Spleen (tissue), 7 donors: ENCODE measurements around the gene FILIP1.

Experiments used
- CTCF ChIP-seq, 11 experiments: fragments of 200-600 bp in 7 of 11; fragments of 450-650 bp in 4 of 11; sonication (generic) in 4 of 11; IDR thresholded peaks in 8 of 11; conservative IDR thresholded peaks in 3 of 11; 1 replicate in 7 of 11; 2 replicates in 4 of 11; pipeline versions ENCODE4 v1.4.0 to v1.8.0; 2016 to 2021; ENCODE audit warnings: antibody characterized with exemption in 11 of 11, inconsistent platforms in 4 of 11, mild to moderate bottlenecking in 1 of 11
- POLR2A ChIP-seq, 3 donors: fragments of 450-650 bp; IDR thresholded peaks; one replicate each; pipeline ENCODE4 v1.5.1; 2017; ENCODE audit warnings: antibody characterized with exemption in 3 of 3, mild to moderate bottlenecking in 1 of 3
- donor health status: DM: no; HTN: no; CAD: no; lungs with moderate emphysema.
- donor health status: DM: no; HTN: no; CAD: no.
- donor health status: DM: no; HTN: no; CAD: no.

GRCh38 chr6:75543311-75543710 lies 49.7 kb upstream of the FILIP1 start:
- TF ChIP-seq POLR2A (IDR thresholded peaks at IDR 0.05) (no peak), CTCF (IDR thresholded peaks at IDR 0.05 in 8 of 11, conservative IDR thresholded peaks at IDR 0.05 in 3 of 11) (no peak)
